Mesendoderm (in vitro differentiated cells): ENCODE measurements around the gene FBXO46.
A peak's percentile ranks its signal among the peaks of the same experiment; 100 is the strongest.
"Not testable (repeated sequence)": the region's sequence is repeated elsewhere in the genome, so short reads cannot be mapped to it uniquely, and the experiment has no call there.

ENCODE experiments used
- DNase-seq: peaks from one replicate; pipeline ENCODE4 v3.0.0; 2013
- H2AK5ac ChIP-seq: 2 replicates; pipeline ENCODE4 v1.6.1; 2013; ENCODE audit warnings: low read length, inconsistent platforms
- H2BK120ac ChIP-seq: 2 replicates; pipeline ENCODE4 v1.6.1; 2013; ENCODE audit warnings: low read depth, mild to moderate bottlenecking, low read length, moderate library complexity, mixed read lengths
- H2BK15ac ChIP-seq: replicated peaks from 2 replicates; pipeline ENCODE4 v1.6.1; 2013; ENCODE audit warnings: low read depth, mild to moderate bottlenecking, moderate library complexity
- H2BK5ac ChIP-seq: 2 replicates; pipeline ENCODE4 v1.6.1; 2013; ENCODE audit warnings: low read length, inconsistent platforms
- H3K18ac ChIP-seq: 2 replicates; pipeline ENCODE4 v1.6.1; 2013; ENCODE audit warnings: mild to moderate bottlenecking, low read length, mixed read lengths
- H3K23ac ChIP-seq: one replicate; pipeline ENCODE4 v1.6.1; 2013; ENCODE audit warnings: low read length
- H3K27ac ChIP-seq: 2 replicates; pipeline ENCODE4 v1.5.1; 2013; ENCODE audit warnings: low read depth, mild to moderate bottlenecking, inconsistent platforms, low read length, moderate library complexity
- H3K27me3 ChIP-seq: 2 replicates; pipeline ENCODE4 v1.6.1; 2013; ENCODE audit warnings: low read length, control low read depth, mild to moderate bottlenecking, inconsistent platforms; ENCODE audit not compliant: insufficient read depth, poor library complexity
- H3K36me3 ChIP-seq: 2 replicates; pipeline ENCODE4 v1.6.1; 2013; ENCODE audit warnings: low read length, inconsistent platforms; ENCODE audit not compliant: control insufficient read depth, insufficient read depth
- H3K4ac ChIP-seq: one replicate; pipeline ENCODE4 v1.6.1; 2013; ENCODE audit warnings: low read depth, mild to moderate bottlenecking, low read length, moderate library complexity
- H3K4me1 ChIP-seq: 2 replicates; pipeline ENCODE4 v1.6.1; 2013; ENCODE audit warnings: low read depth, low read length, inconsistent platforms; ENCODE audit not compliant: control insufficient read depth
- H3K4me2 ChIP-seq: 2 replicates; pipeline ENCODE4 v1.6.1; 2013; ENCODE audit warnings: low read length
- H3K4me3 ChIP-seq: 2 replicates; pipeline ENCODE4 v1.5.1; 2013; ENCODE audit warnings: mild to moderate bottlenecking, low read length
- H3K56ac ChIP-seq: one replicate; pipeline ENCODE4 v1.6.1; 2013; ENCODE audit warnings: low read length
- H3K79me1 ChIP-seq: 2 replicates; pipeline ENCODE4 v1.6.1; 2013; ENCODE audit warnings: low read length, inconsistent platforms
- H3K79me2 ChIP-seq: 2 replicates; pipeline ENCODE4 v1.6.1; 2013; ENCODE audit warnings: mild to moderate bottlenecking, low read length; ENCODE audit not compliant: control insufficient read depth, insufficient read depth
- H3K9ac ChIP-seq: 2 replicates; pipeline ENCODE4 v1.6.1; 2013; ENCODE audit warnings: low read length, inconsistent platforms
- H4K5ac ChIP-seq: one replicate; pipeline ENCODE4 v1.6.1; 2013; ENCODE audit warnings: low read length
- H4K8ac ChIP-seq: one replicate; pipeline ENCODE4 v1.6.1; 2013; ENCODE audit warnings: low read depth, mild to moderate bottlenecking, control low read depth, low read length, moderate library complexity
- WGBS: extraction: QIAGEN DNeasy Blood & Tissue Kit; methylation state at CpG from one replicate; pipeline ENCODE4 v1.1.7; 2013; ENCODE audit warnings: low lambda C conversion rate, missing lambda C conversion rate; ENCODE audit not compliant: insufficient coverage; ENCODE audit errors: extremely low coverage; 5-methylcytosine and 5-hydroxymethylcytosine counted together

Gene FBXO46

DNA sequence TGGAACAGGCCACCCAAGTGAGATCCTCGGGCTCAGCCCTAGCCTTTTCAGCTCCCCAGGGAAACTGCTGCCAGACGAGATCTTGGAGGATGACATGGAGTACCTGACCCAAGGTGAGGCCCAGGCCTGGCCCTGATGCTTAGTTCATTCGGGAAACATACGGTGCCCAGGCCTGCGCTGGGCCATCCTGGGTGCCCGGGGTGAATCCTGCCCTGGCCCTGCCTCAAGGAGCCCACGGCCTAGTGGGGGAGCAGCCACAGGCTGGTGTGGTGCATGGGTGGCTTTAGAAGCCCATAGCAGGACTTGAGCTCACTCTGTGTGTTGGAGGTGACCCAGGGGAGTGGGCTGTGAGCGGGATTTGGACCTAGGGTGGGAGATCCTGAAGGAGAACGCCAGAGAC lies 28.2 kb upstream of the FBXO46 start:
- Histone ChIP-seq H3K79me2 (no peaks in the 10 kb centered on the region), H2BK5ac (no peak overlapping the region), H3K9ac (no peak overlapping the region), H2AK5ac (no peak overlapping the region), H3K4me2 (no peak overlapping the region), H3K27me3 (no peaks in the 10 kb centered on the region), H3K18ac (no peak overlapping the region), H3K56ac (no peak overlapping the region), H3K36me3 (no peaks in the 10 kb centered on the region), H3K4me1 (peaks cover 2% of the 10 kb centered on the region), H2BK120ac (no peak overlapping the region), H3K4ac (no peak overlapping the region), H4K8ac (no peak overlapping the region), H3K27ac (no peak overlapping the region), H4K5ac (no peak overlapping the region), H3K79me1 (no peaks in the 10 kb centered on the region), H2BK15ac (no peak overlapping the region), H3K23ac (no peak overlapping the region), H3K4me3 (no peak overlapping the region)
- DNase-seq = no peak
- WGBS = no CpG with 5 or more reads among the region's 9 CpGs

DNA sequence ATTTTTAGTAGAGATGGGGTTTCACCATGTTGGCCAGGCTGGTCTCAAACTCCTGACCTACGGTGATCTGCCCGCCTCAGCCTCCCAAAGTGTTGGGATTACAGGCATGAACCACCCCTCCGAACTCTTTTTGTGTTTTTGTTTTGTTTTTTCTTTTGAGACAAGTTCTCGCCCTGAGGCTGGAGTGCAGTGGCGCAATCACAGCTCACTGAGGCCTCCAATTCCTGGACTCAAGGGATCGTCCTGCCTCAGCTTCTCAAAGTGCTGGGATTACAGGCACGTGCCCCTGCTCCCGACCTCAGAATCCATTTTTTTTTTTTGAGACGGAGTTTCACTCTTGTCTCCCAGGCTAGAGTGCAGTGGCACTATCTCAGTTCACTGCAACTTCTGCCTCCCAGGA lies 27.0 kb upstream of the FBXO46 start:
- no peak overlapping the region for H3K23ac ChIP-seq
- H3K27me3 ChIP-seq = no peaks in the 10 kb centered on the region
- WGBS = no CpG with 5 or more reads among the region's 9 CpGs
- H3K4me2 ChIP-seq = no peak overlapping the region
- H3K79me2 ChIP-seq = no peaks in the 10 kb centered on the region
- H4K8ac ChIP-seq = no peak overlapping the region
- H2AK5ac ChIP-seq = no peak overlapping the region
- H3K27ac ChIP-seq = no peak overlapping the region
- peaks cover 2% of the 10 kb centered on the region for H3K4me1 ChIP-seq
- no peak overlapping the region for H3K18ac ChIP-seq
- no peak overlapping the region for H3K56ac ChIP-seq
- no peak overlapping the region for H3K9ac ChIP-seq
- DNase-seq = no peak
- no peaks in the 10 kb centered on the region for H3K36me3 ChIP-seq
- no peak overlapping the region for H2BK5ac ChIP-seq
- H3K4me3 ChIP-seq = no peak overlapping the region
- no peak overlapping the region for H2BK120ac ChIP-seq
- H3K4ac ChIP-seq = no peak overlapping the region
- no peak overlapping the region for H2BK15ac ChIP-seq
- H4K5ac ChIP-seq = no peak overlapping the region
- H3K79me1 ChIP-seq = no peaks in the 10 kb centered on the region

DNA sequence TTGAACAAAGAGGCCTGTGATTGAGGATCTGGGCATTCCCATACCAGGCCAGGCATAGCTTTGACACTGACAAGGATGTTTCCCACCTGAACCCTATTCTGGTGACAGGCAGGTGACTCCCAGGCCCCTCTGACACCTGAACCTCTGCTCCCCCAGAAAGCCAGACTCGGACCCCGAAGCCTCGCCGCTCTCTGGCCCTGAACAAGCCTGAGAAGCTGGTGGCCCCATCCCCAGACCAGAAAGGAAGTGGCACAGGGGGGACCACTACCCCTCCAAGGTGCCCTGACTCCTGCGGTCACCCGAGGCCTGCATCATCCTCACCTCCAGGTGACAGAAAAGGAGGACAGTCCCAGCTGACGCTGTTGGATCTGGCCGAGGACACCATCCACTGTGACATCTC lies 23.6 kb upstream of the FBXO46 start:
- H2BK5ac ChIP-seq = no peak overlapping the region
- H3K4me1 ChIP-seq = no peaks in the 10 kb centered on the region
- no peaks in the 10 kb centered on the region for H3K79me2 ChIP-seq
- H3K4me3 ChIP-seq = no peak overlapping the region
- no peak overlapping the region for H3K18ac ChIP-seq
- H3K27ac ChIP-seq = no peak overlapping the region
- no peak overlapping the region for H2BK15ac ChIP-seq
- H3K23ac ChIP-seq = no peak overlapping the region
- no peak for DNase-seq
- H3K79me1 ChIP-seq = no peaks in the 10 kb centered on the region
- no peak overlapping the region for H2AK5ac ChIP-seq
- H3K4ac ChIP-seq = no peak overlapping the region
- no peaks in the 10 kb centered on the region for H3K27me3 ChIP-seq
- no peak overlapping the region for H3K9ac ChIP-seq
- H2BK120ac ChIP-seq = no peak overlapping the region
- no CpG with 5 or more reads among the region's 8 CpGs for WGBS
- no peaks in the 10 kb centered on the region for H3K36me3 ChIP-seq
- H3K56ac ChIP-seq = no peak overlapping the region
- H4K8ac ChIP-seq = no peak overlapping the region
- no peak overlapping the region for H3K4me2 ChIP-seq
- no peak overlapping the region for H4K5ac ChIP-seq

DNA sequence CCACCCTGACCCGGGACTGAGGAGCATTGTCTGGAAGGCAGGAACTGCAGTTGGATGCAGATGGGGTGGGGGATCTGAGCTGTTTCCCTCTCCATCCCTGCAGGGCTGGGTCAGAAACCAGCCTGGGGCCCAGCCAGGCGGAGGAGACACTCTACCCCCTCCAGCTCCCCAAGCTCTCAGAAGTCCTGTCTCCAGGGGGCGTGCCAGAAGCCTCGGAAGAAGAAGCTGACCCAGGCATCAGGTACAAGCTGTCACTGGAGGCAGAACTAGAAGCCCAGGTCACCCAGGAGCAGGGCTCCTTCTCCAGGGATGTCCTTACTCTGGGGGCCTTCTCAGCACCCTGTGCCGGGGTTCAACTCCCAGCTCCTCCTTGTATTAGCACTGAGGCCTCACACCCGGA lies 22.9 kb upstream of the FBXO46 start:
- Histone ChIP-seq H3K27me3 (no peaks in the 10 kb centered on the region), H4K8ac (no peak overlapping the region), H3K36me3 (no peaks in the 10 kb centered on the region), H3K56ac (no peak overlapping the region), H3K79me1 (no peaks in the 10 kb centered on the region), H3K4me1 (no peaks in the 10 kb centered on the region), H3K4me3 (no peak overlapping the region), H2BK15ac (no peak overlapping the region), H4K5ac (no peak overlapping the region), H2BK5ac (no peak overlapping the region), H3K23ac (no peak overlapping the region), H3K18ac (no peak overlapping the region), H2BK120ac (no peak overlapping the region), H2AK5ac (no peak overlapping the region), H3K4ac (no peak overlapping the region), H3K79me2 (no peaks in the 10 kb centered on the region), H3K9ac (no peak overlapping the region), H3K4me2 (no peak overlapping the region), H3K27ac (no peak overlapping the region)
- DNase-seq = peak; percentile 84
- WGBS = no CpG with 5 or more reads among the region's 6 CpGs

DNA sequence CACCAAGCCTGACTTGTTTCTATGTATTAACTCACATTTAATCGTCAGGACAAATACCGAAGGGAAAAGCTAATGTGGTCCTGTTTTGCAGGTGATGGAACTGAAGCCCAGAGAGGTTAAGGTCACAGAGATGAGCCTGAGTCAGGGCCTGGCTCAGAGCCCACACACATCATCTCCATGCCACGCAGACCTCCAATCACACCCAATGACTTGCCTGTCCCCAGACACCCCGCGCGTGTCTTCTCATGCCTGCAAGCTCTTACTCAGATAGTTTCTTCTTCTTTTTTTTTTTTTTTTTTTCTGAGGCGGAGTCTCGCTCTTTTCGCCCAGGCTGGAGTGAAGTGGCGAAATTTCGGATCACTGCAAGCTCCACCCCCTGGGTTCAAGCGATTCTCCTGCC lies 21.9 kb upstream of the FBXO46 start:
- H2BK120ac ChIP-seq = no peak overlapping the region
- no peaks in the 10 kb centered on the region for H3K79me2 ChIP-seq
- no peak overlapping the region for H3K27ac ChIP-seq
- H3K56ac ChIP-seq = no peak overlapping the region
- H3K36me3 ChIP-seq = no peaks in the 10 kb centered on the region
- WGBS = no CpG with 5 or more reads among the region's 12 CpGs
- no peak overlapping the region for H2BK15ac ChIP-seq
- H2AK5ac ChIP-seq = no peak overlapping the region
- H4K8ac ChIP-seq = no peak overlapping the region
- no peak overlapping the region for H3K18ac ChIP-seq
- H3K4ac ChIP-seq = no peak overlapping the region
- H3K27me3 ChIP-seq = no peaks in the 10 kb centered on the region
- H4K5ac ChIP-seq = no peak overlapping the region
- H3K4me1 ChIP-seq = no peaks in the 10 kb centered on the region
- DNase-seq = no peak
- no peak overlapping the region for H3K4me2 ChIP-seq
- no peak overlapping the region for H3K4me3 ChIP-seq
- no peak overlapping the region for H2BK5ac ChIP-seq
- H3K9ac ChIP-seq = no peak overlapping the region
- H3K23ac ChIP-seq = no peak overlapping the region
- no peaks in the 10 kb centered on the region for H3K79me1 ChIP-seq

DNA sequence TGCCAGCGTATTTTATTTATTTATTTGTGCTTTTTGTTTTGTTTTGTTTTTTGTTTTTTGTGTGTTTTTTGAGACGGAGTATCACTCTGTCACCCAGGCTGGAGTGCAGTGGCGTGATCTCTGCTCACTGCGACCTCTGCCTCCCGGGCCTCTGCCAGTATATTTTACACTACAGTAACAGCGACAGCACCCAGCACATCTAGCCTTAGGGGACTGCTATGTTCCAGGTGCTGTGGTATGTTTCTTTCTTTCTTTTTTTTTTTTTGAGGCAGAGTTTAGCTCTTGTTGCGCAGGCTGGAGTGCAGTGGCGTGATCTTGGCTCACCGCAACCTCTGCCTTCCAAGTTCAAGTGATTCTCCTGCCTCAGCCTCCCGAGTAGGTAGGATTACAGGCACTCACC lies 20.8 kb upstream of the FBXO46 start:
- H2BK5ac ChIP-seq, H2AK5ac ChIP-seq, H3K23ac ChIP-seq, H3K36me3 ChIP-seq, H2BK15ac ChIP-seq, H4K5ac ChIP-seq, H3K56ac ChIP-seq, H3K9ac ChIP-seq, H3K27me3 ChIP-seq, H3K4me3 ChIP-seq, H4K8ac ChIP-seq, H3K27ac ChIP-seq, H3K4me2 ChIP-seq, H2BK120ac ChIP-seq, H3K18ac ChIP-seq, H3K79me1 ChIP-seq, H3K79me2 ChIP-seq, H3K4me1 ChIP-seq, H3K4ac ChIP-seq, DNase-seq: not testable (repeated sequence)
- no CpG with 5 or more reads among the region's 10 CpGs for WGBS
